ENCODE results near the gene BRCC3.

- no peak for TF ChIP-seq CTCF (IDR thresholded peaks at IDR 0.05; ENCODE audit: poor library complexity, severe bottlenecking)
- no peak for TF ChIP-seq EP300 (conservative IDR thresholded peaks at IDR 0.05; ENCODE audit: poor library complexity, severe bottlenecking)
These were observed 14.8 kb upstream of the BRCC3 start for GRCh38 chrX:155056471-155056870.
